SK-MEL-5 (cell line): Measurements from ENCODE around the gene ANK3. TPM values are rescaled to one million over a fixed set of nuclear protein-coding genes. Genes with fewer than 3 reads are reported as not detected.
"Not testable (repeated sequence)": the region's sequence is repeated elsewhere in the genome, so short reads cannot be mapped to it uniquely, and the experiment has no call there.

Experiments used
- DNase-seq: peaks from one replicate; pipeline ENCODE4 v3.0.0-alpha.2; 2016; ENCODE audit warnings: low read depth, low spot score
- in situ Hi-C: cut with HindIII; loops from 2 replicates; pipeline ENCODE4 v1.10.0; 2016; ENCODE audit warnings: low sequenced_read_pairs, high pct_unique_total_duplicates, low pct_unique_long_range_greater_than_20kb
- total RNA-seq: library from RNA; depleted of rRNA; stranded (reverse); fragments of >200 nt; shearing (Covaris generic); gene quantifications from 2 replicates; pipeline ENCODE4 v1.2.3, GENCODE V29; 2014

Gene ANK3
- total RNA-seq, 1 experiment from 2014 or later, result 2.0 TPM

GRCh38 chr10:60299961-60300883 is 89.5 kb downstream of the ANK3 start:
- in situ Hi-C loops, result no loop called here
- DNase-seq, result peak; percentile 30

GRCh38 chr10:60299390-60299778 is 90.3 kb downstream of the ANK3 start:
- in situ Hi-C loops, result no loop called here
- no peak for DNase-seq

GRCh38 chr10:60298408-60299389 is 91.0 kb downstream of the ANK3 start:
- in situ Hi-C loops, result no loop called here
- no peak for DNase-seq

- in situ Hi-C loops, result no loop called here
- DNase-seq, result no peak
Measured at GRCh38 chr10:60296073-60296472, 93.6 kb downstream of the ANK3 start.

- DNase-seq, result no peak
- in situ Hi-C loops, result no loop called here
Measured at GRCh38 chr10:60295028-60295937, 94.4 kb downstream of the ANK3 start.

GRCh38 chr10:60293581-60294175 is 96.0 kb downstream of the ANK3 start:
- in situ Hi-C loops, result no loop called here
- no peak for DNase-seq

GRCh38 chr10:60292998-60293397 is 96.7 kb downstream of the ANK3 start:
- DNase-seq, result no peak
- in situ Hi-C loops, result no loop called here

GRCh38 chr10:60292536-60292935 is 97.1 kb downstream of the ANK3 start:
- in situ Hi-C loops, DNase-seq: not testable (repeated sequence)

- DNase-seq, result no peak
- in situ Hi-C loops, result no loop called here
Measured at GRCh38 chr10:60291344-60291930, 98.2 kb downstream of the ANK3 start.

GRCh38 chr10:60290558-60290957 is 99.1 kb downstream of the ANK3 start:
- no peak for DNase-seq
- in situ Hi-C loops, result no loop called here

- in situ Hi-C loops, result no loop called here
- DNase-seq, result no peak
Measured at GRCh38 chr10:60289800-60290199, 99.9 kb downstream of the ANK3 start.

GRCh38 chr10:60288256-60288655 is 101.4 kb downstream of the ANK3 start:
- no peak for DNase-seq
- in situ Hi-C loops, result no loop called here

- in situ Hi-C loops, result no loop called here
- no peak for DNase-seq
Measured at GRCh38 chr10:60286559-60286958, 103.1 kb downstream of the ANK3 start.

GRCh38 chr10:60283397-60283796 is 106.3 kb downstream of the ANK3 start:
- no peak for DNase-seq
- in situ Hi-C loops, result no loop called here

GRCh38 chr10:60282771-60283353 is 106.8 kb downstream of the ANK3 start:
- in situ Hi-C loops, result no loop called here
- DNase-seq, result no peak

- in situ Hi-C loops, result no loop called here
- no peak for DNase-seq
Measured at GRCh38 chr10:60281792-60282353, 107.8 kb downstream of the ANK3 start.
